ENCODE measurements around the gene PWWP2A. TPM values are rescaled to one million over a fixed set of nuclear protein-coding genes. Genes with fewer than 3 reads are reported as not detected.
A peak's percentile ranks its signal among the peaks of the same experiment; 100 is the strongest.

PWWP2A gene
- total RNA-seq, 1 donor from 2014 or later, result 19.6 TPM

- peaks cover 49% of the 10 kb centered on the region for H3K4me1 ChIP-seq (ENCODE audit: insufficient read depth, low read length)
- H2AFZ ChIP-seq (ENCODE audit: low read depth, low read length), result peak overlapping the region; percentile 19
- H3K9ac ChIP-seq (ENCODE audit: low read length), result no peak overlapping the region
- no peaks in the 10 kb centered on the region for H4K20me1 ChIP-seq (ENCODE audit: insufficient read depth, low read length)
- FAIRE-seq (no peak), DNase-seq (ENCODE audit: low read depth) (no peak)
- H3K4me3 Mint-ChIP-seq (ENCODE audit: unreplicated experiment), result no peak overlapping the region
- H3K9me3 ChIP-seq (ENCODE audit: insufficient read depth, low read depth, low read length), result no peaks in the 10 kb centered on the region
- H3K9me3 Mint-ChIP-seq (ENCODE audit: unreplicated experiment), result no peaks in the 10 kb centered on the region
- H3K79me2 ChIP-seq (ENCODE audit: insufficient read depth, low read length), result no peaks in the 10 kb centered on the region
- peak overlapping the region; percentile 100 for H3K27ac Mint-ChIP-seq (ENCODE audit: unreplicated experiment)
- peaks cover 45% of the 10 kb centered on the region for H3K4me1 Mint-ChIP-seq (ENCODE audit: low read depth, unreplicated experiment)
- H3K36me3 Mint-ChIP-seq (ENCODE audit: low read depth, unreplicated experiment), result no peaks in the 10 kb centered on the region
- H3K27me3 Mint-ChIP-seq (ENCODE audit: low read depth, unreplicated experiment), result no peaks in the 10 kb centered on the region
- H3K27me3 ChIP-seq (ENCODE audit: insufficient read depth, low read length), result no peaks in the 10 kb centered on the region
- H3K36me3 ChIP-seq (ENCODE audit: insufficient read depth, low read length), result no peaks in the 10 kb centered on the region
- TF ChIP-seq EZH2 (IDR thresholded peaks at IDR 0.05; ENCODE audit: insufficient read depth, low read length), result no peak
- no peak for TF ChIP-seq CTCF (IDR thresholded peaks at IDR 0.05; ENCODE audit: insufficient read depth, low read depth, low read length)
- H3K4me3 ChIP-seq (ENCODE audit: insufficient read depth, low read depth, low read length), result no peak overlapping the region
- peak overlapping the region; percentile 86 for H3K4me2 ChIP-seq (ENCODE audit: low read length)
- H3K27ac ChIP-seq (ENCODE audit: low read depth, low read length), result peak overlapping the region; percentile 99
Observed at GRCh38 chr5:160166973-160167623, 47.8 kb upstream of the PWWP2A start.

- no peak for TF ChIP-seq EZH2 (IDR thresholded peaks at IDR 0.05; ENCODE audit: insufficient read depth, low read length)
- TF ChIP-seq CTCF (IDR thresholded peaks at IDR 0.05; ENCODE audit: insufficient read depth, low read depth, low read length), result no peak
- no peaks in the 10 kb centered on the region for H3K9me3 ChIP-seq (ENCODE audit: insufficient read depth, low read depth, low read length)
- no peaks in the 10 kb centered on the region for H4K20me1 ChIP-seq (ENCODE audit: insufficient read depth, low read length)
- no peaks in the 10 kb centered on the region for H3K27me3 ChIP-seq (ENCODE audit: insufficient read depth, low read length)
- peaks cover 45% of the 10 kb centered on the region for H3K4me1 Mint-ChIP-seq (ENCODE audit: low read depth, unreplicated experiment)
- H3K4me2 ChIP-seq (ENCODE audit: low read length), result peak overlapping the region; percentile 86
- H3K4me3 Mint-ChIP-seq (ENCODE audit: unreplicated experiment), result peak overlapping the region; percentile 75
- H3K36me3 ChIP-seq (ENCODE audit: insufficient read depth, low read length), result no peaks in the 10 kb centered on the region
- H3K27ac Mint-ChIP-seq (ENCODE audit: unreplicated experiment), result peak overlapping the region; percentile 100
- no peak for FAIRE-seq
- H3K36me3 Mint-ChIP-seq (ENCODE audit: low read depth, unreplicated experiment), result no peaks in the 10 kb centered on the region
- H3K27me3 Mint-ChIP-seq (ENCODE audit: low read depth, unreplicated experiment), result no peaks in the 10 kb centered on the region
- H3K27ac ChIP-seq (ENCODE audit: low read depth, low read length), result peak overlapping the region; percentile 99
- H2AFZ ChIP-seq (ENCODE audit: low read depth, low read length), result peak overlapping the region; percentile 19
- peak overlapping the region; percentile 30 for H3K4me3 ChIP-seq (ENCODE audit: insufficient read depth, low read depth, low read length)
- peaks cover 49% of the 10 kb centered on the region for H3K4me1 ChIP-seq (ENCODE audit: insufficient read depth, low read length)
- H3K9ac ChIP-seq (ENCODE audit: low read length), result peak overlapping the region; percentile 89
- H3K9me3 Mint-ChIP-seq (ENCODE audit: unreplicated experiment), result no peaks in the 10 kb centered on the region
- no peaks in the 10 kb centered on the region for H3K79me2 ChIP-seq (ENCODE audit: insufficient read depth, low read length)
- DNase-seq (ENCODE audit: low read depth), result no peak
Observed at GRCh38 chr5:160166069-160166972, 47.1 kb upstream of the PWWP2A start.

All from astrocyte (in vitro differentiated cells and primary cell).